ENCODE measurements around the gene UNC13B. TPM values are rescaled to one million over a fixed set of nuclear protein-coding genes. Genes with fewer than 3 reads are reported as not detected.

Gene UNC13B
- total RNA-seq, 1 experiment from 2014 or later: 48.2 TPM

DNA sequence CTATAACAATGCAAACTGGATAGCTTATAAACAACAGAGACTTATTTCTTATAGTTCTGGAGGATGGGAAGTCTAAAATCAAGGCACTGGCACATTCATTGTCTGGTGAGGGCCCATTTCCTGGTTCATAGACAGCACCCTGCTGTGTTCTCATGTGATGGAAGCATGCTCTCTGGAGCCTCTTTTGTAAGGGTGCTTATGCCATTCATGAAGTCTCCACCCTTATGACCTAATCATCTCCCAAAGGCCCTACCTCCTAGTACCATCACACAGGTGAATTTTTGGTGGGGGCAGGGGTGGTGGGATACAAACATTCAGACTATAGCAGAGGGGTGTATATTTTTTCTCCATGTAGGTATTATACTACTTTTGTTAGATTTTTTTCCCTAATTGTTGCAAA, 92.4 kb downstream of the UNC13B start:
- DNase-seq: no peak
- H2BK120ac ChIP-seq (ENCODE audit: low read depth, low read length, poor library complexity, severe bottlenecking): no peak overlapping the region
- H3K27me3 ChIP-seq (ENCODE audit: insufficient read depth, low read length): no peaks in the 10 kb centered on the region
- no peak overlapping the region for H4K91ac ChIP-seq (ENCODE audit: insufficient read length, low read depth, low read length)
- H3K79me1 ChIP-seq (ENCODE audit: insufficient read depth, low read depth, low read length, poor library complexity, severe bottlenecking): no peaks in the 10 kb centered on the region
- H3K27ac ChIP-seq (ENCODE audit: insufficient read length, low read depth, low read length): no peak overlapping the region
- no peak overlapping the region for H3K9ac ChIP-seq (ENCODE audit: extremely low read depth, insufficient read length, low read length)
- H3K9me3 Mint-ChIP-seq: no peaks in the 10 kb centered on the region
- no peaks in the 10 kb centered on the region for H3K27me3 Mint-ChIP-seq (ENCODE audit: low read depth)
- H2BK20ac ChIP-seq (ENCODE audit: low read depth, low read length, poor library complexity, severe bottlenecking): no peak overlapping the region
- no peak overlapping the region for H2BK15ac ChIP-seq (ENCODE audit: low read depth, low read length)
- H3K56ac ChIP-seq (ENCODE audit: insufficient read length, low read depth, low read length): no peak overlapping the region
- no peak overlapping the region for H4K5ac ChIP-seq (ENCODE audit: insufficient read length, low read depth, low read length)
- peaks cover 7% of the 10 kb centered on the region in 2 experiments; a peak in 3 of 4 replicates for H3K4me1 Mint-ChIP-seq
- H3K18ac ChIP-seq (ENCODE audit: insufficient read length, low read depth, low read length): no peak overlapping the region
- H3K4me1 ChIP-seq (ENCODE audit: insufficient read depth, low read length): peaks cover 3% of the 10 kb centered on the region; the same call in 1 of the 2 replicates
- H3K23me2 ChIP-seq (ENCODE audit: insufficient read length, low read depth, low read length, poor library complexity, severe bottlenecking): no peaks in the 10 kb centered on the region
- H4K20me1 ChIP-seq (ENCODE audit: control insufficient read depth, insufficient read depth, insufficient read length): no peaks in the 10 kb centered on the region
- no peak overlapping the region for H2BK12ac ChIP-seq (ENCODE audit: insufficient read length, low read depth, low read length)
- H3K27ac Mint-ChIP-seq: no peak overlapping the region
- H3K9me3 ChIP-seq (ENCODE audit: control insufficient read depth, low read depth, low read length): no peaks in the 10 kb centered on the region
- H3T11ph ChIP-seq (ENCODE audit: low read length): no peak overlapping the region
- no peak overlapping the region for H3K4ac ChIP-seq (ENCODE audit: low read depth, low read length)
- no peak overlapping the region for H3K4me3 Mint-ChIP-seq
- no peaks in the 10 kb centered on the region; a peak in 1 of 7 replicates for H3K36me3 Mint-ChIP-seq (ENCODE audit: insufficient read depth in 1 of 3, low read depth in 3 of 3)
- TF ChIP-seq, protein P1, sequence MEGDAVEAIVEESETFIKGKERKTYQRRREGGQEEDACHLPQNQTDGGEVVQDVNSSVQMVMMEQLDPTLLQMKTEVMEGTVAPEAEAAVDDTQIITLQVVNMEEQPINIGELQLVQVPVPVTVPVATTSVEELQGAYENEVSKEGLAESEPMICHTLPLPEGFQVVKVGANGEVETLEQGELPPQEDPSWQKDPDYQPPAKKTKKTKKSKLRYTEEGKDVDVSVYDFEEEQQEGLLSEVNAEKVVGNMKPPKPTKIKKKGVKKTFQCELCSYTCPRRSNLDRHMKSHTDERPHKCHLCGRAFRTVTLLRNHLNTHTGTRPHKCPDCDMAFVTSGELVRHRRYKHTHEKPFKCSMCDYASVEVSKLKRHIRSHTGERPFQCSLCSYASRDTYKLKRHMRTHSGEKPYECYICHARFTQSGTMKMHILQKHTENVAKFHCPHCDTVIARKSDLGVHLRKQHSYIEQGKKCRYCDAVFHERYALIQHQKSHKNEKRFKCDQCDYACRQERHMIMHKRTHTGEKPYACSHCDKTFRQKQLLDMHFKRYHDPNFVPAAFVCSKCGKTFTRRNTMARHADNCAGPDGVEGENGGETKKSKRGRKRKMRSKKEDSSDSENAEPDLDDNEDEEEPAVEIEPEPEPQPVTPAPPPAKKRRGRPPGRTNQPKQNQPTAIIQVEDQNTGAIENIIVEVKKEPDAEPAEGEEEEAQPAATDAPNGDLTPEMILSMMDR (conservative IDR thresholded peaks at IDR 0.05): no peak
- H3K79me2 ChIP-seq (ENCODE audit: insufficient read depth, low read length): no peaks in the 10 kb centered on the region
- no peak overlapping the region for H3K14ac ChIP-seq (ENCODE audit: insufficient read depth, low read length)
- no peak overlapping the region for H2AK5ac ChIP-seq (ENCODE audit: insufficient read length, low read length)
- no peak overlapping the region for H4K8ac ChIP-seq (replicated peaks; ENCODE audit: insufficient read length, low read depth, low read length)
- H2BK5ac ChIP-seq (ENCODE audit: insufficient read length, low read length): no peak overlapping the region
- H2AFZ ChIP-seq (ENCODE audit: low read length): no peak overlapping the region
- no peak overlapping the region for H3K4me2 ChIP-seq (ENCODE audit: insufficient read depth, insufficient read length, low read length)
- no peak overlapping the region for H3K23ac ChIP-seq (ENCODE audit: insufficient read length, low read depth, low read length)
